Measurements from ENCODE around the gene FGF13.

Gene FGF13

DNA sequence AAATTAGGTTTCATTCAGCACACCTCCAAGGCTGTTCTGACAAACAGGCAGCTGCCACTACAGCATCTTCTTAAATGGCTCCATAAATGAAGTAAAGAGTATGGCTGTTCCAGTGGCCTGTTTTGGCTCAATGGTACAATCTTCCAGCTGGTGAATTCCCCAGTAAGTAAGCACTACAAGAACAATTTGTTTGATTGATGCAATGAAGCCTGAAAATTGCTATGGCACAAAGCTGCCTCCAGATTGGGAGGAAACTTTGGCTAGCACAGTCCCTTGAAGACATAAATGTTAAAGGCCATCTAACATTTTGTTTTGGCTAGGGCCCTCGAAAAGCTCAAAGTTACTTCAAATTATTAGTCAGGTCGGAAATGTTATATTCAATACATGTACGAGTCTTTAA lies 47.5 kb downstream of the FGF13 start:
- no peak for DNase-seq (ENCODE audit: low spot score)

GRCh38 chrX:138651494-138651893 lies 60.0 kb downstream of the FGF13 start:
- no peak for DNase-seq (ENCODE audit: low spot score)

GRCh38 chrX:138648568-138648967 lies 62.9 kb downstream of the FGF13 start:
- DNase-seq (ENCODE audit: low spot score), result no peak

DNA sequence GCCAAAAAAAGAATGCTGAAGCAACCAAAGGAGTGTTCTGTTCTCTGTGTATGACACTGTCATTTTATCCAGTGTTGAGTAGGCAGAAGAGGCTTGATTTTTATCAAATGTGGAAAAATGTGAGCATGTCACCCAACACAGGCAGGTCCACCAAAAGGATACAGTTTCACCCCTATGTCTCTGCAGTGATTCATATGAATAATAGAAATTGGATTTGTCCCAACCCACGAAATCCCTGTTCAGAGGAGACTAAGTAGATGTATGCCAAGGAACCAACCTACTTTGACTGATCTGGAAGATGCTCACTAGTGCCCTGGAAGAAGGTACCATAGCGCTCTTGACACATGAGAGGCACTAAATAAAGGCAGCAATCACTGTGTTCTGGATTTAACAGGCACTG lies 72.5 kb downstream of the FGF13 start:
- no peak for DNase-seq (ENCODE audit: low spot score)
